K562 (cell line): ENCODE results near the gene ARL4C. TPM values are rescaled to one million over a fixed set of nuclear protein-coding genes. Genes with fewer than 3 reads are reported as not detected.

ENCODE experiments used
- ATAC-seq: fragments of 200-7000 bp; cut with Tn5 transposase; 3 replicates; pipeline ENCODE4 v1.9.1; 2020; ENCODE audit warnings: moderate library complexity
- BruUV-seq: library from RNA; stranded (reverse); fragments of 400-500 nt; replicated peaks from 2 replicates; lab custom pipeline; 2021; lab: Mats Ljungman, UMichigan
- CTCF ChIA-PET: fragments of 300-600 bp; formaldehyde crosslinking; extraction: SDS; loops from one replicate; lab custom pipeline; 2021; ENCODE audit warnings: low intra/inter-chr PET ratio; lab: Yijun Ruan, JAX
- POLR2A ChIA-PET: fragments of 300-600, 350-650 bp; sonication (Branson Sonifier 250); formaldehyde crosslinking; extraction: SDS; loops from one replicate; lab custom pipeline; 2021; ENCODE audit warnings: antibody characterized with exemption, inconsistent platforms; lab: Yijun Ruan, JAX
- DNase-seq, 4 experiments: peaks; one replicate each; pipeline versions ENCODE4 v3.0.0 to v3.0.0-alpha.2; 2011 to 2018; ENCODE audit warnings: low spot score in 3 of 4, mixed read lengths in 3 of 4; ENCODE audit errors: extremely low read depth in 1 of 4
- FAIRE-seq: peaks from 2 replicates; lab custom pipeline; 2011; peaks lifted over from hg19 to GRCh38; lab: Jason Lieb, UNC
- H2AFZ ChIP-seq: 2 replicates; pipeline ENCODE4 v1.6.0; 2011; ENCODE audit warnings: low read depth, low read length, control low read depth, inconsistent platforms
- H3K27ac ChIP-seq: fragments of 200-600 bp; 3 replicates; pipeline ENCODE4 v1.8.0; 2011; ENCODE audit warnings: low read depth, mild to moderate bottlenecking, control low read depth, inconsistent platforms, low read length, moderate library complexity, mixed read lengths; ENCODE audit errors: extremely low read depth
- H3K27me3 ChIP-seq, 2 experiments: fragments of 300-600 bp in 1 of 2; 2 replicates in 1 of 2; 3 replicates in 1 of 2; pipeline versions ENCODE4 v1.6.0 to v1.8.0; 2011; ENCODE audit warnings: inconsistent platforms in 2 of 2, low read length in 2 of 2, mild to moderate bottlenecking in 1 of 2, mixed read lengths in 1 of 2, moderate library complexity in 1 of 2; ENCODE audit not compliant: control insufficient read depth in 2 of 2, insufficient read depth in 2 of 2
- H3K36me3 ChIP-seq: fragments of 300-600 bp; 3 replicates; pipeline ENCODE4 v1.8.0; 2011; ENCODE audit warnings: mild to moderate bottlenecking, low read length, inconsistent platforms; ENCODE audit not compliant: control insufficient read depth, insufficient read depth
- H3K4me1 ChIP-seq, 2 experiments: fragments of 200-600 bp in 1 of 2; replicated peaks in 1 of 2; 2 replicates in 1 of 2; 3 replicates in 1 of 2; pipeline versions ENCODE4 v1.5.1 to v1.8.0; 2011; ENCODE audit warnings: inconsistent platforms in 2 of 2, low read length in 2 of 2, mild to moderate bottlenecking in 1 of 2, mixed read lengths in 1 of 2, moderate library complexity in 1 of 2; ENCODE audit not compliant: control insufficient read depth in 2 of 2, insufficient read depth in 2 of 2
- H3K4me2 ChIP-seq: 2 replicates; pipeline ENCODE4 v1.6.1; 2011; ENCODE audit warnings: low read length, control low read depth, inconsistent platforms, mixed read lengths; ENCODE audit not compliant: insufficient read depth
- H3K4me3 ChIP-seq: fragments of 200-600 bp; sonication (generic), shearing (Covaris generic); 2 replicates; pipeline ENCODE4 v1.5.1; 2016; ENCODE audit warnings: control low read depth, inconsistent platforms
- H3K79me2 ChIP-seq: fragments of 200-600 bp; 3 replicates; pipeline ENCODE4 v1.8.0; 2011; ENCODE audit warnings: low read length, inconsistent platforms; ENCODE audit not compliant: control insufficient read depth, insufficient read depth
- H3K9ac ChIP-seq, 2 experiments: 2 replicates each; pipeline versions ENCODE4 v1.6.0 to v1.6.1; 2011; ENCODE audit warnings: low read depth in 2 of 2, low read length in 2 of 2, control low read depth in 1 of 2, inconsistent platforms in 1 of 2, mild to moderate bottlenecking in 1 of 2, mixed read lengths in 1 of 2; ENCODE audit not compliant: insufficient read depth in 1 of 2
- H3K9me1 ChIP-seq: one replicate; pipeline ENCODE4 v1.6.0; 2011; ENCODE audit warnings: inconsistent platforms, mild to moderate bottlenecking, low read length, moderate library complexity; ENCODE audit not compliant: control insufficient read depth, insufficient read depth
- H3K9me3 ChIP-seq: replicated peaks from 2 replicates; pipeline ENCODE4 v1.5.1; 2011; ENCODE audit warnings: low read depth, low read length, inconsistent platforms; ENCODE audit not compliant: control insufficient read depth, insufficient read depth
- H4K20me1 ChIP-seq: replicated peaks from 2 replicates; pipeline ENCODE4 v1.6.1; 2011; ENCODE audit warnings: low read length, inconsistent platforms, mixed read lengths; ENCODE audit not compliant: control insufficient read depth, insufficient read depth
- BRCA1 ChIP-seq, 2 experiments: fragments of 450-650 bp in 1 of 2; sonication (generic) in 1 of 2; formaldehyde crosslinking in 1 of 2; IDR thresholded peaks; 2 replicates each; pipeline versions ENCODE4 v1.5.0 to v1.6.1; 2017 to 2020; ENCODE audit warnings: mild to moderate bottlenecking in 1 of 2, missing genetic modification reagents in 1 of 2
- JUNB ChIP-seq: fragments of 450-650 bp; formaldehyde crosslinking; conservative IDR thresholded peaks from 2 replicates; pipeline ENCODE4 v1.4.0; 2020; ENCODE audit warnings: mild to moderate bottlenecking
- ZFP1 ChIP-seq: fragments of 450-650 bp; formaldehyde crosslinking; IDR thresholded peaks from 2 replicates; pipeline ENCODE4 v1.4.0; 2020; ENCODE audit warnings: mild to moderate bottlenecking, mixed read lengths
- ZNF124 ChIP-seq: sonication (generic); formaldehyde crosslinking; IDR thresholded peaks from 2 replicates; pipeline ENCODE4 v1.8.1; 2022; ENCODE audit warnings: missing genetic modification reagents
- ZNF232 ChIP-seq: sonication (generic); formaldehyde crosslinking; IDR thresholded peaks from 2 replicates; pipeline ENCODE4 v1.8.0; 2022; ENCODE audit warnings: mild to moderate bottlenecking, missing genetic modification reagents
- ZNF780A ChIP-seq: fragments of 250-450 bp; sonication (Bioruptor Pico); IDR thresholded peaks from 2 replicates; pipeline ENCODE4 v1.5.0; 2021; ENCODE audit warnings: mild to moderate bottlenecking
- ZNF830 ChIP-seq: fragments of 250-450 bp; sonication (Bioruptor Pico); IDR thresholded peaks from 2 replicates; pipeline ENCODE4 v1.5.0; 2021; ENCODE audit warnings: mild to moderate bottlenecking
- WGBS: fragments of 100-300 bp; shearing (Covaris generic); methylation state at CpG from one replicate; pipeline ENCODE4 v1.1.6; 2016; ENCODE audit warnings: low coverage, mixed read lengths; ENCODE audit not compliant: insufficient coverage; ENCODE audit errors: missing lambda C conversion rate; 5-methylcytosine and 5-hydroxymethylcytosine counted together
- in situ Hi-C: fragments of 300-500 bp; cut with MboI; formaldehyde crosslinking; loops from 4 replicates; pipeline ENCODE4 v1.15.0; 2018; ENCODE audit warnings: inconsistent platforms, mixed read lengths
- intact Hi-C: fragments of 100-400 bp; cut with micrococcal nuclease; formaldehyde crosslinking; loops from 2 replicates; pipeline ENCODE4 v1.14.2; 2022
- polyA plus RNA-seq, 8 experiments: library from polyadenylated mRNA; depleted of rRNA in 4 of 8; stranded (reverse) in 5 of 8; unstranded in 3 of 8; fragments of >200 nt; fragmentation: Nextera tagmentation in 2 of 8; fragmentation: Illumina TruSeq in 1 of 8; extraction: Ambion mirVana in 2 of 8; extraction: Trizol in 1 of 8; gene quantifications; 2 replicates each; pipeline versions ENCODE4 v1.2.1 to v1.2.3, GENCODE V29; 2011 to 2014; ENCODE audit warnings: inconsistent platforms in 1 of 8, missing spikeins in 1 of 8
- total RNA-seq, 7 experiments: library from RNA; depleted of rRNA in 6 of 7; stranded (reverse); fragments of >200 nt in 6 of 7; fragmentation: Illumina TruSeq in 2 of 7; extraction: Trizol in 2 of 7; gene quantifications; 2 replicates each; pipeline versions ENCODE4 v1.2.1 to v1.2.3, GENCODE V29; 2011 to 2021; ENCODE audit warnings: low replicate concordance in 1 of 7
- TF ChIP-seq, protein P1 (sequence below): sonication (generic); formaldehyde crosslinking; IDR thresholded peaks from 2 replicates; pipeline ENCODE4 v1.9.0; 2022; ENCODE audit warnings: mild to moderate bottlenecking, missing genetic modification reagents
- TF ChIP-seq, protein P2 (sequence below), 2 experiments: fragments of 450-650 bp in 1 of 2; sonication (generic) in 1 of 2; formaldehyde crosslinking in 1 of 2; IDR thresholded peaks in 1 of 2; conservative IDR thresholded peaks in 1 of 2; 2 replicates each; pipeline versions ENCODE4 v1.6.1 to v1.8.1; 2016 to 2023; ENCODE audit warnings: mild to moderate bottlenecking in 2 of 2, moderate library complexity in 2 of 2, inconsistent platforms in 1 of 2, missing genetic modification reagents in 1 of 2
- TF ChIP-seq, protein P3 (sequence below): fragments of 250-450 bp; sonication (Bioruptor Pico); IDR thresholded peaks from 2 replicates; pipeline ENCODE4 v1.4.0; 2020

ARL4C gene
- total and polyA plus RNA-seq, 9 of the 15 experiments (the other 6 are each of a cell fraction or from before 2014, with no cell fraction given), result 0.03 to 0.11 (median 0.04) TPM; not detected in 5

DNA sequence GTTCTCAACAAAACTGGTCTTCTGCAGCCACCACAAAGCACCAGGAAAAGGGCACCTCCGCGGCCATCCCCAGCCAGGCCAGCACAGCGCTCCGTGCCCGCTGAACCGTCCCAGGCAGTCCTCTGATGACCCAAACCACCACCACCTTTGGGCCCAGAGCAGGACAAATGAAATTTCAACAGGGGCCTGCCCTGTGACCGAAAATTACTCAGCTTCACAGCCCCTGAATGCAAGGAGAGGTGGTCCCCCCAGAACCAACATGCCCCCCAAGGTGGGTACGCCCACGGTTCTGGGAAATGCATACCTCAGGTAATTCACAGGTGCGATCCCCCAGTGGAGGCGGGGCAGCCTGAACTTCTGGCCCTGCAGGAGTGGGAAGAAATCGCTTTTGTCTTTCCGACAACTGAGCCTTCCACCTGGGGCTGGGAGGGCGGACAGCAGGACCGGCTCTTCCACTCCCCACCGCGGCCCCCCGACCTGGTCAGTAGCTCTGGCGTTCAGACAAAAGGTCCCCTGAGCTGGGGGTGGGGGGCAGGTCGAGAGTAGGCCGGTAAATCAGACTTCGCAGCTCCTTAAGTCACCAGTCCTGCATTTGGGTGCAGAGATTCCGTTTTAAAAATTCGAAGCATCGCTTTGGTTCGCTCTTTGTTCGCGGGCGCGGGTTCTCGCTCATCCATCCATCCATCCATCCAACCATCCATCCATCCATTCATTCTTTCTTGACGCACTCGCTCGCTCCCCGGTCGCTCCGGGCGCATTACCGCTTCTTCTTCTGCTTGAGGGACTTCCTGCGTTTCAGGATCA is 1.4 kb downstream of the ARL4C start:
- Histone ChIP-seq H3K9ac (no peak overlapping the region), H3K9me3 (no peaks in the 10 kb centered on the region), H3K9me1 (no peaks in the 10 kb centered on the region), H3K27me3 (peaks cover 4 to 8% of the 10 kb centered on the region in 2 experiments; a peak in 3 of 5 replicates), H3K79me2 (no peaks in the 10 kb centered on the region), H3K4me1 (peaks cover 0 to 19% of the 10 kb centered on the region in 2 experiments; a peak in 2 of 5 replicates), H4K20me1 (no peaks in the 10 kb centered on the region; the same call in 1 of the 2 replicates), H3K36me3 (no peaks in the 10 kb centered on the region), H3K27ac (no peak overlapping the region), H3K4me2 (no peak overlapping the region), H3K4me3 (no peak overlapping the region), H2AFZ (no peak overlapping the region)
- ChIA-PET CTCF (no interaction called here), POLR2A (interaction anchor here (1.1 kb wide), 1 partner anchor 26 kb away, joined by 3 read pairs; no protein-coding TSS in a partner anchor)
- ATAC-seq, result no peak
- FAIRE-seq, result no peak
- TF ChIP-seq, protein P1, sequence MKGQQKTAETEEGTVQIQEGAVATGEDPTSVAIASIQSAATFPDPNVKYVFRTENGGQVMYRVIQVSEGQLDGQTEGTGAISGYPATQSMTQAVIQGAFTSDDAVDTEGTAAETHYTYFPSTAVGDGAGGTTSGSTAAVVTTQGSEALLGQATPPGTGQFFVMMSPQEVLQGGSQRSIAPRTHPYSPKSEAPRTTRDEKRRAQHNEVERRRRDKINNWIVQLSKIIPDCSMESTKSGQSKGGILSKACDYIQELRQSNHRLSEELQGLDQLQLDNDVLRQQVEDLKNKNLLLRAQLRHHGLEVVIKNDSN (CRISPR knock-in tag), result no peak
- TF ChIP-seq, protein P2, sequence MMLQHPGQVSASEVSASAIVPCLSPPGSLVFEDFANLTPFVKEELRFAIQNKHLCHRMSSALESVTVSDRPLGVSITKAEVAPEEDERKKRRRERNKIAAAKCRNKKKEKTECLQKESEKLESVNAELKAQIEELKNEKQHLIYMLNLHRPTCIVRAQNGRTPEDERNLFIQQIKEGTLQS (IDR thresholded peaks at IDR 0.05), result no peak
- TF ChIP-seq, protein P2 (CRISPR knock-in tag; conservative IDR thresholded peaks at IDR 0.05), result no peak
- TF ChIP-seq ZNF830, result no peak
- no peak for TF ChIP-seq ZNF124 (CRISPR knock-in tag)
- TF ChIP-seq, protein P3, sequence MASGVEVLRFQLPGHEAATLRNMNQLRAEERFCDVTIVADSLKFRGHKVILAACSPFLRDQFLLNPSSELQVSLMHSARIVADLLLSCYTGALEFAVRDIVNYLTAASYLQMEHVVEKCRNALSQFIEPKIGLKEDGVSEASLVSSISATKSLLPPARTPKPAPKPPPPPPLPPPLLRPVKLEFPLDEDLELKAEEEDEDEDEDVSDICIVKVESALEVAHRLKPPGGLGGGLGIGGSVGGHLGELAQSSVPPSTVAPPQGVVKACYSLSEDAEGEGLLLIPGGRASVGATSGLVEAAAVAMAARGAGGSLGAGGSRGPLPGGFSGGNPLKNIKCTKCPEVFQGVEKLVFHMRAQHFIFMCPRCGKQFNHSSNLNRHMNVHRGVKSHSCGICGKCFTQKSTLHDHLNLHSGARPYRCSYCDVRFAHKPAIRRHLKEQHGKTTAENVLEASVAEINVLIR (CRISPR knock-in tag), result no peak
- TF ChIP-seq ZNF780A (CRISPR knock-in tag), result no peak
- TF ChIP-seq ZNF232 (CRISPR knock-in tag), result no peak
- no peak for TF ChIP-seq JUNB (CRISPR knock-in tag)
- no peak for TF ChIP-seq ZFP1
- no peak for TF ChIP-seq BRCA1 (IDR thresholded peaks at IDR 0.05)
- no peak for TF ChIP-seq BRCA1 (CRISPR knock-in tag; IDR thresholded peaks at IDR 0.05)
- WGBS, result 59% methylated on average over 16 of the region's 40 CpGs
- DNase-seq, result no peak
- in situ Hi-C loops (no loop called here), intact Hi-C loops (no loop called here)
- no TSS peak for BruUV-seq
